PC-3 (cell line): ENCODE results near the gene TBC1D30. TPM values are rescaled to one million over a fixed set of nuclear protein-coding genes. Genes with fewer than 3 reads are reported as not detected.
"Not testable (repeated sequence)": the region's sequence is repeated elsewhere in the genome, so short reads cannot be mapped to it uniquely, and the experiment has no call there.

Source experiments
- ATAC-seq: fragments of 200-7000 bp; cut with Tn5 transposase; 2 replicates; pipeline ENCODE4 v1.9.1; 2020; ENCODE audit warnings: mild to moderate bottlenecking, moderate library complexity
- BruUV-seq: library from RNA; stranded (reverse); fragments of 400-500 nt; replicated peaks from 2 replicates; lab custom pipeline; 2021; lab: Mats Ljungman, UMichigan
- CTCF ChIA-PET: fragments of 300-600 bp; sonication (Branson Sonifier 250); formaldehyde crosslinking; loops from one replicate; lab custom pipeline; 2022; ENCODE audit warnings: antibody characterized with exemption; lab: Charles Lee
- POLR2A ChIA-PET: fragments of 300-600 bp; sonication (Branson Sonifier 250); formaldehyde crosslinking; loops from one replicate; lab custom pipeline; 2022; ENCODE audit warnings: antibody characterized with exemption; ENCODE audit not compliant: unreplicated experiment; lab: Charles Lee
- DNase-seq: peaks from one replicate; pipeline ENCODE4 v3.0.0-alpha.2; 2015
- H2AFZ ChIP-seq: fragments of 300-600 bp; sonication (generic); 2 replicates; pipeline ENCODE4 v1.6.0; 2016; ENCODE audit warnings: antibody characterized with exemption, low read length
- H3F3A ChIP-seq: fragments of 300-600 bp; sonication (generic); one replicate; pipeline ENCODE4 v1.6.0; 2017; ENCODE audit warnings: antibody characterized with exemption, low read length, control low read depth, mild to moderate bottlenecking; ENCODE audit not compliant: unreplicated experiment
- H3K27ac ChIP-seq: fragments of 300-600 bp; sonication (generic); 2 replicates; pipeline ENCODE4 v1.5.1; 2016; ENCODE audit warnings: mild to moderate bottlenecking, low read length
- H3K27me3 ChIP-seq: fragments of 300-600 bp; sonication (generic); 2 replicates; pipeline ENCODE4 v1.6.1; 2016; ENCODE audit warnings: low read length, mixed read lengths
- H3K36me3 ChIP-seq: fragments of 300-600 bp; sonication (generic); 2 replicates; pipeline ENCODE4 v1.6.1; 2016; ENCODE audit warnings: low read depth, mixed run types, low read length, mixed read lengths
- H3K4me1 ChIP-seq: fragments of 300-600 bp; sonication (generic); 2 replicates; pipeline ENCODE4 v1.5.1; 2016; ENCODE audit warnings: low read length; ENCODE audit not compliant: insufficient read depth
- H3K4me2 ChIP-seq: fragments of 300-600 bp; sonication (generic); 2 replicates; pipeline ENCODE4 v1.6.0; 2016; ENCODE audit warnings: low read length
- H3K4me3 ChIP-seq: fragments of 300-600 bp; sonication (generic); 2 replicates; pipeline ENCODE4 v1.5.1; 2016; ENCODE audit warnings: mild to moderate bottlenecking, low read length, mixed read lengths
- H3K79me2 ChIP-seq: fragments of 300-600 bp; sonication (generic); 2 replicates; pipeline ENCODE4 v1.6.1; 2017; ENCODE audit warnings: low read length, mixed read lengths
- H3K9ac ChIP-seq: fragments of 300-600 bp; sonication (generic); 2 replicates; pipeline ENCODE4 v1.6.0; 2016; ENCODE audit warnings: mild to moderate bottlenecking, low read length
- H3K9me2 ChIP-seq: fragments of 300-600 bp; sonication (generic); replicated peaks from 2 replicates; pipeline ENCODE4 v1.6.1; 2016; ENCODE audit warnings: mixed run types, low read length, mixed read lengths
- H3K9me3 ChIP-seq: fragments of 300-600 bp; sonication (generic); 2 replicates; pipeline ENCODE4 v1.6.1; 2016; ENCODE audit warnings: low read length, mixed read lengths
- H4K20me1 ChIP-seq: fragments of 300-600 bp; sonication (generic); 2 replicates; pipeline ENCODE4 v1.6.1; 2016; ENCODE audit warnings: low read length, mixed read lengths
- EZH2 ChIP-seq: fragments of 300-600 bp; sonication (generic); IDR thresholded peaks from one replicate; pipeline ENCODE4 v1.6.1; 2017; ENCODE audit warnings: antibody characterized with exemption, mild to moderate bottlenecking, low read length; ENCODE audit not compliant: unreplicated experiment
- EZH2phosphoT487 ChIP-seq: fragments of 300-600 bp; sonication (generic); IDR thresholded peaks from 2 replicates; pipeline ENCODE4 v1.6.1; 2018; ENCODE audit warnings: mild to moderate bottlenecking, antibody characterized with exemption, low read length, borderline replicate concordance
- intact Hi-C: fragments of 100-400 bp; cut with micrococcal nuclease; formaldehyde crosslinking; loops from 2 replicates; pipeline ENCODE4 v1.9.0; 2023
- total RNA-seq: library from RNA; depleted of rRNA; stranded (reverse); fragments of >200 nt; gene quantifications from 2 replicates; pipeline ENCODE4 v1.2.3, GENCODE V29; 2014
- TF ChIP-seq, protein P1 (sequence below): fragments of 300-600 bp; sonication (generic); conservative IDR thresholded peaks from 2 replicates; pipeline ENCODE4 v1.5.1; 2017; ENCODE audit warnings: antibody characterized with exemption, low read depth, mild to moderate bottlenecking, low read length

Gene TBC1D30
- total RNA-seq, 1 experiment from 2014 or later = 16.8 TPM

DNA sequence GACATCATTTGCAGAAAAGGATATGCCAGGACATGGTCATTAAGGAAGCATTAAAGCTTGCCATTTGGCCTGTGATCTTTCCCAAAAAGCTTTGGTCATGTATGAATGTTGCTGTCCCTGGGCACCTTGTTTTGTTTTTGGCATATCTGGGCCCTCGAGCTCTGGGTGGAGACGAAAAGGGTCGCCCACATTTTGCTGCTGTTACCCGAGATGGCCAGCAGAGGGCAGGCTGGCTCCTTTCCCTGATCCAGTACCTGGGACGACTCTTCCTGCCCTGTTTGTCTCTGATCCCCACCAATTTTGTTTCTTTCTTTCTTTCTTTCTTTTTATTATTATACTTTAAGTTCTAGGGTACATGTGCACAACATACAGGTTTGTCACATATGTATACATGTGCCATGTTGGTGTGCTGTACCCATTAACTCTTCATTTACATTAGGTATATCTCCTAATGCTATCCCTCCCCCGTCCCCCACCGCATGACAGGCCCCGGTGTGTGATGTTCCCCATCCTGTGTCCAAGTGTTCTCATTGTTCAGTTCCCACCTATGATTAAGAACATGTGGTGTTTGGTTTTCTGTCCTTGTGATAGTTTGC is 22.2 kb upstream of the TBC1D30 start:
- DNase-seq (peak; percentile 76), ATAC-seq (peak; percentile 59)
- H3K79me2 ChIP-seq, H2AFZ ChIP-seq, H3K9me3 ChIP-seq, H3K9me2 ChIP-seq, H3K4me3 ChIP-seq, BruUV-seq, H4K20me1 ChIP-seq, H3K27ac ChIP-seq, H3K27me3 ChIP-seq, H3K36me3 ChIP-seq, H3F3A ChIP-seq, H3K9ac ChIP-seq: not testable (repeated sequence)
- intact Hi-C loops = loop anchor here (1.0 kb wide), 2 partner anchors 85 to 321 kb away; no protein-coding TSS in a partner anchor
- TF ChIP-seq, protein P1, sequence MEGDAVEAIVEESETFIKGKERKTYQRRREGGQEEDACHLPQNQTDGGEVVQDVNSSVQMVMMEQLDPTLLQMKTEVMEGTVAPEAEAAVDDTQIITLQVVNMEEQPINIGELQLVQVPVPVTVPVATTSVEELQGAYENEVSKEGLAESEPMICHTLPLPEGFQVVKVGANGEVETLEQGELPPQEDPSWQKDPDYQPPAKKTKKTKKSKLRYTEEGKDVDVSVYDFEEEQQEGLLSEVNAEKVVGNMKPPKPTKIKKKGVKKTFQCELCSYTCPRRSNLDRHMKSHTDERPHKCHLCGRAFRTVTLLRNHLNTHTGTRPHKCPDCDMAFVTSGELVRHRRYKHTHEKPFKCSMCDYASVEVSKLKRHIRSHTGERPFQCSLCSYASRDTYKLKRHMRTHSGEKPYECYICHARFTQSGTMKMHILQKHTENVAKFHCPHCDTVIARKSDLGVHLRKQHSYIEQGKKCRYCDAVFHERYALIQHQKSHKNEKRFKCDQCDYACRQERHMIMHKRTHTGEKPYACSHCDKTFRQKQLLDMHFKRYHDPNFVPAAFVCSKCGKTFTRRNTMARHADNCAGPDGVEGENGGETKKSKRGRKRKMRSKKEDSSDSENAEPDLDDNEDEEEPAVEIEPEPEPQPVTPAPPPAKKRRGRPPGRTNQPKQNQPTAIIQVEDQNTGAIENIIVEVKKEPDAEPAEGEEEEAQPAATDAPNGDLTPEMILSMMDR = peak; percentile 78
- Histone ChIP-seq H3K4me2 (peak overlapping the region; percentile 36), H3K4me1 (peaks cover 23% of the 10 kb centered on the region)
- ChIA-PET CTCF (interaction anchor here (0.8 to 1.7 kb wide), 10 partner anchors 8 to 427 kb away, joined by 3 to 13 read pairs (median 4); no protein-coding TSS in a partner anchor), POLR2A (interaction anchor here (0.7 to 0.9 kb wide), 2 partner anchors 22 to 1367 kb away, joined by 3 read pairs; partner anchors contain the start of gene TBC1D30)

GRCh38 chr12:64806173-64806572 is 18.3 kb upstream of the TBC1D30 start:
- TF ChIP-seq EZH2phosphoT487 (no peak), EZH2 (no peak)
- TF ChIP-seq, protein P1 = no peak
- no peaks in the 10 kb centered on the region for H3K9me2 ChIP-seq
- POLR2A ChIA-PET = interaction anchor here (0.5 to 0.7 kb wide), 2 partner anchors 80 to 83 kb away, joined by 4 to 6 read pairs; no protein-coding TSS in a partner anchor
- no peak overlapping the region for H3K4me3 ChIP-seq
- H4K20me1 ChIP-seq = no peaks in the 10 kb centered on the region
- peak overlapping the region; percentile 45 for H3K4me2 ChIP-seq
- peak overlapping the region; percentile 34 for H3K27ac ChIP-seq
- ATAC-seq = no peak
- no peaks in the 10 kb centered on the region for H3K9me3 ChIP-seq
- H3K79me2 ChIP-seq = no peaks in the 10 kb centered on the region
- no peaks in the 10 kb centered on the region for H3K36me3 ChIP-seq
- H2AFZ ChIP-seq = no peak overlapping the region
- CTCF ChIA-PET = no interaction called here
- H3K27me3 ChIP-seq = no peaks in the 10 kb centered on the region
- BruUV-seq = no TSS peak
- peaks cover 33% of the 10 kb centered on the region for H3K4me1 ChIP-seq
- no peaks in the 10 kb centered on the region for H3F3A ChIP-seq
- H3K9ac ChIP-seq = no peak overlapping the region
- no peak for DNase-seq
- intact Hi-C loops = no loop called here
